WTC11 (cell line): ENCODE results near the gene MVP. TPM values are rescaled to one million over a fixed set of nuclear protein-coding genes. Genes with fewer than 3 reads are reported as not detected.

ENCODE experiments used
- ATAC-seq: fragments of 200-7000 bp; cut with Tn5 transposase; 2 replicates; pipeline ENCODE4 v1.10.0; 2021; ENCODE audit warnings: mild to moderate bottlenecking, moderate library complexity
- CTCF ChIA-PET: fragments of 300-600 bp; sonication (Branson Sonifier 250); formaldehyde crosslinking; loops from one replicate; lab custom pipeline; 2021; ENCODE audit warnings: antibody characterized with exemption; lab: Charles Lee
- POLR2A ChIA-PET: fragments of 350-600 bp; sonication (Branson Sonifier 250); formaldehyde crosslinking; loops from one replicate; lab custom pipeline; 2021; ENCODE audit warnings: antibody characterized with exemption; lab: Charles Lee
- DNase-seq: peaks from one replicate; pipeline ENCODE4 v3.0.0; 2021; ENCODE audit warnings: low spot score
- H3K27ac Mint-ChIP-seq: 2 replicates; pipeline ENCODE4 v1.8.0; 2021; ENCODE audit warnings: mixed read lengths
- H3K27me3 Mint-ChIP-seq: 2 replicates; pipeline ENCODE4 v1.8.0; 2021; ENCODE audit warnings: low read depth, mild to moderate bottlenecking, moderate library complexity, mixed read lengths
- H3K36me3 Mint-ChIP-seq: 2 replicates; pipeline ENCODE4 v1.8.0; 2021; ENCODE audit warnings: mixed read lengths
- H3K4me1 Mint-ChIP-seq: 2 replicates; pipeline ENCODE4 v1.8.0; 2022; ENCODE audit warnings: mixed read lengths
- H3K4me3 Mint-ChIP-seq: 2 replicates; pipeline ENCODE4 v1.8.0; 2021; ENCODE audit warnings: mild to moderate bottlenecking, moderate library complexity, mixed read lengths
- H3K9me3 Mint-ChIP-seq: 2 replicates; pipeline ENCODE4 v1.8.0; 2021; ENCODE audit warnings: mixed read lengths
- CBFB ChIP-seq: sonication (generic); formaldehyde crosslinking; IDR thresholded peaks from 2 replicates; pipeline ENCODE4 v1.8.1; 2022; ENCODE audit warnings: mild to moderate bottlenecking, low read depth, missing genetic modification reagents
- CREM ChIP-seq: sonication (generic); formaldehyde crosslinking; IDR thresholded peaks from 2 replicates; pipeline ENCODE4 v1.8.1; 2022; ENCODE audit warnings: mild to moderate bottlenecking, missing genetic modification reagents, moderate library complexity
- ESRRA ChIP-seq: sonication (generic); formaldehyde crosslinking; IDR thresholded peaks from 2 replicates; pipeline ENCODE4 v1.8.1; 2022; ENCODE audit warnings: mild to moderate bottlenecking, missing genetic modification reagents, borderline replicate concordance
- FOXP1 ChIP-seq: sonication (generic); formaldehyde crosslinking; IDR thresholded peaks from 2 replicates; pipeline ENCODE4 v1.8.0; 2022; ENCODE audit warnings: missing genetic modification reagents, mild to moderate bottlenecking, moderate library complexity, borderline replicate concordance
- MYBL2 ChIP-seq: sonication (generic); formaldehyde crosslinking; IDR thresholded peaks from 2 replicates; pipeline ENCODE4 v1.8.1; 2023; ENCODE audit warnings: mild to moderate bottlenecking, moderate library complexity, missing genetic modification reagents
- NFE2L1 ChIP-seq: sonication (generic); formaldehyde crosslinking; IDR thresholded peaks from 2 replicates; pipeline ENCODE4 v1.8.1; 2023; ENCODE audit warnings: missing genetic modification reagents
- NFYB ChIP-seq: sonication (generic); formaldehyde crosslinking; conservative IDR thresholded peaks from 2 replicates; pipeline ENCODE4 v1.8.0; 2022; ENCODE audit warnings: low read depth, missing genetic modification reagents
- SMAD4 ChIP-seq: sonication (generic); formaldehyde crosslinking; IDR thresholded peaks from 2 replicates; pipeline ENCODE4 v1.8.0; 2022; ENCODE audit warnings: mild to moderate bottlenecking, missing genetic modification reagents
- SP1 ChIP-seq: sonication (generic); formaldehyde crosslinking; conservative IDR thresholded peaks from 2 replicates; pipeline ENCODE4 v1.8.1; 2022; ENCODE audit warnings: missing genetic modification reagents
- TEAD4 ChIP-seq: sonication (generic); formaldehyde crosslinking; IDR thresholded peaks from 2 replicates; pipeline ENCODE4 v1.8.0; 2022; ENCODE audit warnings: mild to moderate bottlenecking, missing genetic modification reagents
- ZNF219 ChIP-seq: sonication (generic); formaldehyde crosslinking; IDR thresholded peaks from 2 replicates; pipeline ENCODE4 v1.8.0; 2023; ENCODE audit warnings: missing genetic modification reagents, mild to moderate bottlenecking, borderline replicate concordance
- ZNF423 ChIP-seq: fragments of 250-450 bp; sonication (Bioruptor Pico); IDR thresholded peaks from 2 replicates; pipeline ENCODE4 v2.1.2; 2022; ENCODE audit warnings: mild to moderate bottlenecking, moderate library complexity
- total RNA-seq: library from RNA; stranded (reverse); gene quantifications from 3 replicates; pipeline ENCODE4 v1.2.3, GENCODE V29; 2021
- TF ChIP-seq, protein P1 (sequence below): sonication (generic); formaldehyde crosslinking; IDR thresholded peaks from 2 replicates; pipeline ENCODE4 v1.8.1; 2023; ENCODE audit warnings: mild to moderate bottlenecking, missing genetic modification reagents
- TF ChIP-seq, protein P2 (sequence below): sonication (generic); formaldehyde crosslinking; IDR thresholded peaks from 2 replicates; pipeline ENCODE4 v1.8.0; 2022; ENCODE audit warnings: mild to moderate bottlenecking, missing genetic modification reagents
- TF ChIP-seq, protein P3 (sequence below): sonication (generic); formaldehyde crosslinking; conservative IDR thresholded peaks from 2 replicates; pipeline ENCODE4 v1.8.1; 2023; ENCODE audit warnings: mild to moderate bottlenecking, low read depth, missing genetic modification reagents, moderate library complexity
- TF ChIP-seq, protein P4 (sequence below): sonication (generic); formaldehyde crosslinking; IDR thresholded peaks from 2 replicates; pipeline ENCODE4 v1.8.1; 2022; ENCODE audit warnings: missing genetic modification reagents, borderline replicate concordance
- TF ChIP-seq, protein P5 (sequence below): sonication (generic); formaldehyde crosslinking; IDR thresholded peaks from 2 replicates; pipeline ENCODE4 v1.8.1; 2022; ENCODE audit warnings: low read depth, missing genetic modification reagents, borderline replicate concordance
- TF ChIP-seq, protein P6 (sequence below): sonication (generic); formaldehyde crosslinking; IDR thresholded peaks from 2 replicates; pipeline ENCODE4 v1.8.0; 2022; ENCODE audit warnings: mild to moderate bottlenecking, missing genetic modification reagents
- TF ChIP-seq, protein P7 (sequence below): sonication (generic); formaldehyde crosslinking; IDR thresholded peaks from 2 replicates; pipeline ENCODE4 v1.8.1; 2023; ENCODE audit warnings: mild to moderate bottlenecking, missing genetic modification reagents, moderate library complexity
- TF ChIP-seq, protein P8 (sequence below): sonication (generic); formaldehyde crosslinking; IDR thresholded peaks from 2 replicates; pipeline ENCODE4 v1.8.0; 2023; ENCODE audit warnings: missing genetic modification reagents

The MVP gene
- total RNA-seq, 1 experiment from 2014 or later, result 10.8 TPM

DNA sequence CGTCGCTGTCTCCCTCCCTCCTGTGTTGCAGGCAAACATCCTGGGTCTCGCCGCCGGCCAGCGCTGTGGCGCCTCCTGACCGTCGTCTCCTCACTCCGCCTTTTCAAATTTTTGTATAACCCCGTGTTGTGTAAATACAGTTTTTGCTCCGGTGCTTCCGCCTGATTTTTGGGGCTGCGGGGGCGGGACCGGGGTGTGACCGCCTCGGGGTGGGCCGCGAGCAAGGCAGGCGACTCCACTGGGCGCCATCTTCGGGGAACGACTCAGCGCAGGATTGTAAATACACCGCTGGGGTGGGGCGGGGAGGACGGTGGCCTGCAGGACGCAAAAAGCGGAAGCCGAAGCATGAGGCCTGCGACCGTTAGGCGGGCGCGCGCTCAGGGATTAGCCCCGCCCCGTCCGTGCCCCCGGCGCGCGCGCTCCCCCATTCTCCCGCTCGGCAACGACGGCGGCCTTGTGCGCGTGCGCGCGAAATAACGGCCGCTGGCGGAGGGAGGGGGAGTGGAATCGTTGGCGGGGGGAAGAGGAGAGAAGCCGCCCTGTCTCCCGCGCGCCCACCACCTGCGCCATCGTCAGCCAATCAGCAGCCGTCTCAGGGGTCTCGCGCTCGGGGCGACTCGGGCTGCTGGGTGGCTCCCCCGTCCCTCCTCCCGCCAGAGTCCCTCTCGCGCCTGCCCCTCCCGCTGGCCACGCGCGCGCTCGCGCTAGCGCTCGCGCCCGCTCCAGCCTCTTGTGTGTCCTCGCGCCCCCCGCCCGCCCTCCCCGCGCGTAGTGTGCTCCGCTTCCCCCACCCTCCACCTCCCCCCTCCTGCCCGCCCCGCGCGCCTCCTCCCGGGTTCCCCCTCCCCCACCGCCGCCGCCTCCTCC is 14.8 kb upstream of the MVP start:
- POLR2A ChIA-PET, result interaction anchor here (0.6 to 1.7 kb wide), 5 partner anchors 10 to 199 kb away, joined by 3 to 10 read pairs (median 6); partner anchors contain the start of genes KIF22 and PAGR1
- H3K27ac Mint-ChIP-seq, result peak overlapping the region; percentile 100
- CTCF ChIA-PET, result interaction anchor here (0.5 to 3.2 kb wide), 11 partner anchors 10 to 217 kb away, joined by 3 to 33 read pairs (median 5); partner anchors contain the start of gene PAGR1
- peaks cover 43% of the 10 kb centered on the region for H3K4me1 Mint-ChIP-seq
- H3K36me3 Mint-ChIP-seq, result peaks cover 31% of the 10 kb centered on the region
- peak overlapping the region; percentile 99 for H3K4me3 Mint-ChIP-seq
- H3K9me3 Mint-ChIP-seq, result no peaks in the 10 kb centered on the region
- no peaks in the 10 kb centered on the region for H3K27me3 Mint-ChIP-seq
- ATAC-seq, result peak; percentile 78
- peak; percentile 97 for DNase-seq
- TF ChIP-seq, protein P1, sequence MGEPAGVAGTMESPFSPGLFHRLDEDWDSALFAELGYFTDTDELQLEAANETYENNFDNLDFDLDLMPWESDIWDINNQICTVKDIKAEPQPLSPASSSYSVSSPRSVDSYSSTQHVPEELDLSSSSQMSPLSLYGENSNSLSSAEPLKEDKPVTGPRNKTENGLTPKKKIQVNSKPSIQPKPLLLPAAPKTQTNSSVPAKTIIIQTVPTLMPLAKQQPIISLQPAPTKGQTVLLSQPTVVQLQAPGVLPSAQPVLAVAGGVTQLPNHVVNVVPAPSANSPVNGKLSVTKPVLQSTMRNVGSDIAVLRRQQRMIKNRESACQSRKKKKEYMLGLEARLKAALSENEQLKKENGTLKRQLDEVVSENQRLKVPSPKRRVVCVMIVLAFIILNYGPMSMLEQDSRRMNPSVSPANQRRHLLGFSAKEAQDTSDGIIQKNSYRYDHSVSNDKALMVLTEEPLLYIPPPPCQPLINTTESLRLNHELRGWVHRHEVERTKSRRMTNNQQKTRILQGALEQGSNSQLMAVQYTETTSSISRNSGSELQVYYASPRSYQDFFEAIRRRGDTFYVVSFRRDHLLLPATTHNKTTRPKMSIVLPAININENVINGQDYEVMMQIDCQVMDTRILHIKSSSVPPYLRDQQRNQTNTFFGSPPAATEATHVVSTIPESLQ (CRISPR knock-in tag), result no peak
- peak; percentile 98 for TF ChIP-seq CBFB (CRISPR knock-in tag)
- TF ChIP-seq NFE2L1 (CRISPR knock-in tag), result peak; percentile 68
- TF ChIP-seq, protein P2, sequence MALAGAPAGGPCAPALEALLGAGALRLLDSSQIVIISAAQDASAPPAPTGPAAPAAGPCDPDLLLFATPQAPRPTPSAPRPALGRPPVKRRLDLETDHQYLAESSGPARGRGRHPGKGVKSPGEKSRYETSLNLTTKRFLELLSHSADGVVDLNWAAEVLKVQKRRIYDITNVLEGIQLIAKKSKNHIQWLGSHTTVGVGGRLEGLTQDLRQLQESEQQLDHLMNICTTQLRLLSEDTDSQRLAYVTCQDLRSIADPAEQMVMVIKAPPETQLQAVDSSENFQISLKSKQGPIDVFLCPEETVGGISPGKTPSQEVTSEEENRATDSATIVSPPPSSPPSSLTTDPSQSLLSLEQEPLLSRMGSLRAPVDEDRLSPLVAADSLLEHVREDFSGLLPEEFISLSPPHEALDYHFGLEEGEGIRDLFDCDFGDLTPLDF (CRISPR knock-in tag), result peak; percentile 33; the same call in 1 of the 2 replicates
- TF ChIP-seq CREM (CRISPR knock-in tag), result peak; percentile 81
- TF ChIP-seq, protein P3, sequence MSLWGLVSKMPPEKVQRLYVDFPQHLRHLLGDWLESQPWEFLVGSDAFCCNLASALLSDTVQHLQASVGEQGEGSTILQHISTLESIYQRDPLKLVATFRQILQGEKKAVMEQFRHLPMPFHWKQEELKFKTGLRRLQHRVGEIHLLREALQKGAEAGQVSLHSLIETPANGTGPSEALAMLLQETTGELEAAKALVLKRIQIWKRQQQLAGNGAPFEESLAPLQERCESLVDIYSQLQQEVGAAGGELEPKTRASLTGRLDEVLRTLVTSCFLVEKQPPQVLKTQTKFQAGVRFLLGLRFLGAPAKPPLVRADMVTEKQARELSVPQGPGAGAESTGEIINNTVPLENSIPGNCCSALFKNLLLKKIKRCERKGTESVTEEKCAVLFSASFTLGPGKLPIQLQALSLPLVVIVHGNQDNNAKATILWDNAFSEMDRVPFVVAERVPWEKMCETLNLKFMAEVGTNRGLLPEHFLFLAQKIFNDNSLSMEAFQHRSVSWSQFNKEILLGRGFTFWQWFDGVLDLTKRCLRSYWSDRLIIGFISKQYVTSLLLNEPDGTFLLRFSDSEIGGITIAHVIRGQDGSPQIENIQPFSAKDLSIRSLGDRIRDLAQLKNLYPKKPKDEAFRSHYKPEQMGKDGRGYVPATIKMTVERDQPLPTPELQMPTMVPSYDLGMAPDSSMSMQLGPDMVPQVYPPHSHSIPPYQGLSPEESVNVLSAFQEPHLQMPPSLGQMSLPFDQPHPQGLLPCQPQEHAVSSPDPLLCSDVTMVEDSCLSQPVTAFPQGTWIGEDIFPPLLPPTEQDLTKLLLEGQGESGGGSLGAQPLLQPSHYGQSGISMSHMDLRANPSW (CRISPR knock-in tag), result no peak; the same call in 1 of the 2 replicates
- TF ChIP-seq, protein P4, sequence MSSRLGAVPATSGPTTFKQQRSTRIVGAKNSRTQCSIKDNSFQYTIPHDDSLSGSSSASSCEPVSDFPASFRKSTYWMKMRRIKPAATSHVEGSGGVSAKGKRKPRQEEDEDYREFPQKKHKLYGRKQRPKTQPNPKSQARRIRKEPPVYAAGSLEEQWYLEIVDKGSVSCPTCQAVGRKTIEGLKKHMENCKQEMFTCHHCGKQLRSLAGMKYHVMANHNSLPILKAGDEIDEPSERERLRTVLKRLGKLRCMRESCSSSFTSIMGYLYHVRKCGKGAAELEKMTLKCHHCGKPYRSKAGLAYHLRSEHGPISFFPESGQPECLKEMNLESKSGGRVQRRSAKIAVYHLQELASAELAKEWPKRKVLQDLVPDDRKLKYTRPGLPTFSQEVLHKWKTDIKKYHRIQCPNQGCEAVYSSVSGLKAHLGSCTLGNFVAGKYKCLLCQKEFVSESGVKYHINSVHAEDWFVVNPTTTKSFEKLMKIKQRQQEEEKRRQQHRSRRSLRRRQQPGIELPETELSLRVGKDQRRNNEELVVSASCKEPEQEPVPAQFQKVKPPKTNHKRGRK (CRISPR knock-in tag), result no peak
- TF ChIP-seq, protein P5, sequence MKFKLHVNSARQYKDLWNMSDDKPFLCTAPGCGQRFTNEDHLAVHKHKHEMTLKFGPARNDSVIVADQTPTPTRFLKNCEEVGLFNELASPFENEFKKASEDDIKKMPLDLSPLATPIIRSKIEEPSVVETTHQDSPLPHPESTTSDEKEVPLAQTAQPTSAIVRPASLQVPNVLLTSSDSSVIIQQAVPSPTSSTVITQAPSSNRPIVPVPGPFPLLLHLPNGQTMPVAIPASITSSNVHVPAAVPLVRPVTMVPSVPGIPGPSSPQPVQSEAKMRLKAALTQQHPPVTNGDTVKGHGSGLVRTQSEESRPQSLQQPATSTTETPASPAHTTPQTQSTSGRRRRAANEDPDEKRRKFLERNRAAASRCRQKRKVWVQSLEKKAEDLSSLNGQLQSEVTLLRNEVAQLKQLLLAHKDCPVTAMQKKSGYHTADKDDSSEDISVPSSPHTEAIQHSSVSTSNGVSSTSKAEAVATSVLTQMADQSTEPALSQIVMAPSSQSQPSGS (CRISPR knock-in tag), result peak; percentile 51; the same call in 1 of the 2 replicates
- TF ChIP-seq, protein P6, sequence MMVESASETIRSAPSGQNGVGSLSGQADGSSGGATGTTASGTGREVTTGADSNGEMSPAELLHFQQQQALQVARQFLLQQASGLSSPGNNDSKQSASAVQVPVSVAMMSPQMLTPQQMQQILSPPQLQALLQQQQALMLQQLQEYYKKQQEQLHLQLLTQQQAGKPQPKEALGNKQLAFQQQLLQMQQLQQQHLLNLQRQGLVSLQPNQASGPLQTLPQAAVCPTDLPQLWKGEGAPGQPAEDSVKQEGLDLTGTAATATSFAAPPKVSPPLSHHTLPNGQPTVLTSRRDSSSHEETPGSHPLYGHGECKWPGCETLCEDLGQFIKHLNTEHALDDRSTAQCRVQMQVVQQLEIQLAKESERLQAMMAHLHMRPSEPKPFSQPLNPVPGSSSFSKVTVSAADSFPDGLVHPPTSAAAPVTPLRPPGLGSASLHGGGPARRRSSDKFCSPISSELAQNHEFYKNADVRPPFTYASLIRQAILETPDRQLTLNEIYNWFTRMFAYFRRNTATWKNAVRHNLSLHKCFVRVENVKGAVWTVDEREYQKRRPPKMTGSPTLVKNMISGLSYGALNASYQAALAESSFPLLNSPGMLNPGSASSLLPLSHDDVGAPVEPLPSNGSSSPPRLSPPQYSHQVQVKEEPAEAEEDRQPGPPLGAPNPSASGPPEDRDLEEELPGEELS (CRISPR knock-in tag), result peak; percentile 75; the same call in 1 of the 2 replicates
- TF ChIP-seq, protein P7, sequence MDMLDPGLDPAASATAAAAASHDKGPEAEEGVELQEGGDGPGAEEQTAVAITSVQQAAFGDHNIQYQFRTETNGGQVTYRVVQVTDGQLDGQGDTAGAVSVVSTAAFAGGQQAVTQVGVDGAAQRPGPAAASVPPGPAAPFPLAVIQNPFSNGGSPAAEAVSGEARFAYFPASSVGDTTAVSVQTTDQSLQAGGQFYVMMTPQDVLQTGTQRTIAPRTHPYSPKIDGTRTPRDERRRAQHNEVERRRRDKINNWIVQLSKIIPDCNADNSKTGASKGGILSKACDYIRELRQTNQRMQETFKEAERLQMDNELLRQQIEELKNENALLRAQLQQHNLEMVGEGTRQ (CRISPR knock-in tag), result peak; percentile 73
- peak; percentile 78 for TF ChIP-seq ESRRA (CRISPR knock-in tag)
- TF ChIP-seq NFYB (CRISPR knock-in tag), result no peak; the same call in none of the 2 replicates
- TF ChIP-seq MYBL2, result peak; percentile 100
- TF ChIP-seq TEAD4 (CRISPR knock-in tag), result no peak
- TF ChIP-seq ZNF219 (CRISPR knock-in tag), result no peak
- TF ChIP-seq, protein P8, sequence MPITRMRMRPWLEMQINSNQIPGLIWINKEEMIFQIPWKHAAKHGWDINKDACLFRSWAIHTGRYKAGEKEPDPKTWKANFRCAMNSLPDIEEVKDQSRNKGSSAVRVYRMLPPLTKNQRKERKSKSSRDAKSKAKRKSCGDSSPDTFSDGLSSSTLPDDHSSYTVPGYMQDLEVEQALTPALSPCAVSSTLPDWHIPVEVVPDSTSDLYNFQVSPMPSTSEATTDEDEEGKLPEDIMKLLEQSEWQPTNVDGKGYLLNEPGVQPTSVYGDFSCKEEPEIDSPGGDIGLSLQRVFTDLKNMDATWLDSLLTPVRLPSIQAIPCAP (CRISPR knock-in tag), result 0 out of 2 replicates have a peak, but pooled peaks have one; percentile 36
- no peak for TF ChIP-seq SMAD4 (CRISPR knock-in tag)
- TF ChIP-seq ZNF423 (CRISPR knock-in tag), result no peak
- peak; percentile 96 for TF ChIP-seq FOXP1 (CRISPR knock-in tag)
- peak; percentile 98 for TF ChIP-seq SP1 (CRISPR knock-in tag)
